Measurements from ENCODE around the gene ABHD5. TPM values are rescaled to one million over a fixed set of nuclear protein-coding genes. Genes with fewer than 3 reads are reported as not detected.

ABHD5 gene
- polyA plus RNA-seq, 1 of the 3 experiments (the other 2 are of a cell fraction), result 10.4 TPM

DNA sequence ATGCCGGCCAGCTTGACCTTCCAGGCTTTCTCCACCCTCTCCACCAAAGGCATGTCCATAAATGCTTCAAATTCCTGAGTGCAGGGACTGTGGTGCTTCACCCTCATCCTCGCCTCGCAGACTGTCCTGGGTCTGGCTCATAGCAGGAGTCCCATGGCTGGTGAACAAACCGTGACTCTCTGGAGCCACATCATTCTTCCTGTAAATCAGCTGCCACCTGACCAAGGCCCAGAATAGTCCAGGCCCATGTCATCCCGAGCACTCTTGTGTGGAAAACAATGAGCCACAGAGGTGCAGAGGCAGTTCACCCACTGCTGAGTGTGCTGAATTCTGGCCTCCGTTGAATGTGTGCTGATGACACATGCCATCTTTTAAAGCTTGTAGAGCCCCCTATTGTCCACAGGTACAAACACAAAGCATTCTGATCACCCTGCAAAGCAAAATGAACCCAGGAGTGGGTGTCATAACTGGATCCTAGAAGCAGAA lies 68.6 kb downstream of the ABHD5 start:
- H2AFZ ChIP-seq (ENCODE audit: low read depth), result peak overlapping the region; percentile 19
- POLR2A ChIA-PET, result interaction anchor here (0.9 kb wide), 1 partner anchor 27 kb away, joined by 3 read pairs; no protein-coding TSS in a partner anchor

More for the DNA sequence above, 68.6 kb downstream of the ABHD5 start:
- Histone ChIP-seq H3K4me3 (ENCODE audit: low read depth in 2 of 2, low read length in 1 of 2) (no peak overlapping the region), H3K9ac (no peak overlapping the region), H3K36me3 (replicated peaks in 1 of 2; ENCODE audit: control insufficient read depth in 1 of 2, insufficient read depth in 2 of 2, low read length in 1 of 2) (no peaks in the 10 kb centered on the region), H3K79me2 (ENCODE audit: insufficient read depth) (no peaks in the 10 kb centered on the region), H3K27me3 (ENCODE audit: insufficient read depth) (no peaks in the 10 kb centered on the region), H3K9me3 (no peaks in the 10 kb centered on the region), H3K4me1 (ENCODE audit: control insufficient read depth in 1 of 2, insufficient read depth in 2 of 2, low read depth in 1 of 2, low read length in 1 of 2) (peaks cover 14 to 42% of the 10 kb centered on the region in 2 experiments; a peak in 3 of 4 replicates), H3K27ac (ENCODE audit: low read depth in 2 of 2, low read length in 1 of 2) (peak overlapping the region; percentile 19 to 92; a peak in 3 of 4 replicates), H3F3A (replicated peaks; ENCODE audit: insufficient read depth) (peaks cover 11% of the 10 kb centered on the region), H3K9me2 (no peaks in the 10 kb centered on the region), H3K4me2 (0 out of 2 replicates have a peak overlapping the region, but pooled peaks have one; percentile 3), H4K20me1 (ENCODE audit: insufficient read depth) (no peaks in the 10 kb centered on the region)
- no peak for DNase-seq
- CTCF ChIA-PET, result interaction anchor here (0.7 to 2.7 kb wide), 4 partner anchors 10 to 46 kb away, joined by 3 to 11 read pairs (median 4); no protein-coding TSS in a partner anchor
- TF ChIP-seq JUND (IDR thresholded peaks at IDR 0.05), result no peak
- peak; percentile 43 for TF ChIP-seq RAD21 (IDR thresholded peaks at IDR 0.05; ENCODE audit: low read length)
- TF ChIP-seq, protein P1, sequence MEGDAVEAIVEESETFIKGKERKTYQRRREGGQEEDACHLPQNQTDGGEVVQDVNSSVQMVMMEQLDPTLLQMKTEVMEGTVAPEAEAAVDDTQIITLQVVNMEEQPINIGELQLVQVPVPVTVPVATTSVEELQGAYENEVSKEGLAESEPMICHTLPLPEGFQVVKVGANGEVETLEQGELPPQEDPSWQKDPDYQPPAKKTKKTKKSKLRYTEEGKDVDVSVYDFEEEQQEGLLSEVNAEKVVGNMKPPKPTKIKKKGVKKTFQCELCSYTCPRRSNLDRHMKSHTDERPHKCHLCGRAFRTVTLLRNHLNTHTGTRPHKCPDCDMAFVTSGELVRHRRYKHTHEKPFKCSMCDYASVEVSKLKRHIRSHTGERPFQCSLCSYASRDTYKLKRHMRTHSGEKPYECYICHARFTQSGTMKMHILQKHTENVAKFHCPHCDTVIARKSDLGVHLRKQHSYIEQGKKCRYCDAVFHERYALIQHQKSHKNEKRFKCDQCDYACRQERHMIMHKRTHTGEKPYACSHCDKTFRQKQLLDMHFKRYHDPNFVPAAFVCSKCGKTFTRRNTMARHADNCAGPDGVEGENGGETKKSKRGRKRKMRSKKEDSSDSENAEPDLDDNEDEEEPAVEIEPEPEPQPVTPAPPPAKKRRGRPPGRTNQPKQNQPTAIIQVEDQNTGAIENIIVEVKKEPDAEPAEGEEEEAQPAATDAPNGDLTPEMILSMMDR (IDR thresholded peaks at IDR 0.05), result peak; percentile 29; the same call in 1 of the 2 replicates
- no peak for TF ChIP-seq GATA2 (CRISPR knock-in tag; IDR thresholded peaks at IDR 0.05)
- no peak for TF ChIP-seq RFX5 (IDR thresholded peaks at IDR 0.05; ENCODE audit: low read length)
- no peak for TF ChIP-seq TEAD4 (IDR thresholded peaks at IDR 0.05; ENCODE audit: borderline replicate concordance, insufficient read depth)
- TF ChIP-seq FOSL2 (IDR thresholded peaks at IDR 0.05; ENCODE audit: borderline replicate concordance, low read depth), result no peak; the same call in 1 of the 2 replicates
- 0 out of 2 replicates have a peak, but pooled peaks have one; percentile 19 for TF ChIP-seq TCF12 (IDR thresholded peaks at IDR 0.05)
- no peak for TF ChIP-seq RXRA (IDR thresholded peaks at IDR 0.05; ENCODE audit: borderline replicate concordance, low read depth)
- no peak for TF ChIP-seq TAF1 (IDR thresholded peaks at IDR 0.05; ENCODE audit: borderline replicate concordance, low read depth, low read length)
- TF ChIP-seq, protein P2, sequence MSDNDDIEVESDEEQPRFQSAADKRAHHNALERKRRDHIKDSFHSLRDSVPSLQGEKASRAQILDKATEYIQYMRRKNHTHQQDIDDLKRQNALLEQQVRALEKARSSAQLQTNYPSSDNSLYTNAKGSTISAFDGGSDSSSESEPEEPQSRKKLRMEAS (IDR thresholded peaks at IDR 0.05; ENCODE audit: low read depth), result peak; percentile 45; the same call in 1 of the 2 replicates
- TF ChIP-seq SMC3 (IDR thresholded peaks at IDR 0.05; ENCODE audit: low read depth, low read length), result 0 out of 2 replicates have a peak, but pooled peaks have one; percentile 13
- no peak for TF ChIP-seq ELF1 (IDR thresholded peaks at IDR 0.05)
- TF ChIP-seq, protein P3, sequence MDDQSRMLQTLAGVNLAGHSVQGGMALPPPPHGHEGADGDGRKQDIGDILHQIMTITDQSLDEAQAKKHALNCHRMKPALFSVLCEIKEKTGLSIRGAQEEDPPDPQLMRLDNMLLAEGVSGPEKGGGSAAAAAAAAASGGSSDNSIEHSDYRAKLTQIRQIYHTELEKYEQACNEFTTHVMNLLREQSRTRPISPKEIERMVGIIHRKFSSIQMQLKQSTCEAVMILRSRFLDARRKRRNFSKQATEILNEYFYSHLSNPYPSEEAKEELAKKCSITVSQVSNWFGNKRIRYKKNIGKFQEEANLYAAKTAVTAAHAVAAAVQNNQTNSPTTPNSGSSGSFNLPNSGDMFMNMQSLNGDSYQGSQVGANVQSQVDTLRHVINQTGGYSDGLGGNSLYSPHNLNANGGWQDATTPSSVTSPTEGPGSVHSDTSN (IDR thresholded peaks at IDR 0.05), result no peak
- no peak for TF ChIP-seq FOXM1 (IDR thresholded peaks at IDR 0.05; ENCODE audit: low read depth)
- TF ChIP-seq, protein P4, sequence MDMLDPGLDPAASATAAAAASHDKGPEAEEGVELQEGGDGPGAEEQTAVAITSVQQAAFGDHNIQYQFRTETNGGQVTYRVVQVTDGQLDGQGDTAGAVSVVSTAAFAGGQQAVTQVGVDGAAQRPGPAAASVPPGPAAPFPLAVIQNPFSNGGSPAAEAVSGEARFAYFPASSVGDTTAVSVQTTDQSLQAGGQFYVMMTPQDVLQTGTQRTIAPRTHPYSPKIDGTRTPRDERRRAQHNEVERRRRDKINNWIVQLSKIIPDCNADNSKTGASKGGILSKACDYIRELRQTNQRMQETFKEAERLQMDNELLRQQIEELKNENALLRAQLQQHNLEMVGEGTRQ (IDR thresholded peaks at IDR 0.05; ENCODE audit: borderline replicate concordance, low read depth, low read length), result no peak
- TF ChIP-seq MEF2A (IDR thresholded peaks at IDR 0.05; ENCODE audit: borderline replicate concordance, low read depth), result no peak
- no peak for TF ChIP-seq SIN3A (IDR thresholded peaks at IDR 0.05; ENCODE audit: borderline replicate concordance, low read depth, low read length)
- no peak for TF ChIP-seq GABPA (IDR thresholded peaks at IDR 0.05; ENCODE audit: low read depth)
- 53% methylated on average over 5 of the region's 6 CpGs for WGBS (ENCODE audit: low lambda C conversion rate)
